PC-9 (cell line): ENCODE data around the gene ARHGAP10.

Experiments used
- CTCF ChIP-seq: fragments of 200-600 bp; sonication (generic); conservative IDR thresholded peaks from 2 replicates; pipeline ENCODE4 v1.6.1; 2017; ENCODE audit warnings: mixed run types, antibody characterized with exemption, mild to moderate bottlenecking, moderate library complexity
- EZH2 ChIP-seq: fragments of 200-600 bp; sonication (generic); IDR thresholded peaks from 2 replicates; pipeline ENCODE4 v1.8.0; 2017; ENCODE audit warnings: antibody characterized with exemption, low read depth

- no peak for TF ChIP-seq CTCF
- no peak for TF ChIP-seq EZH2
These were observed 129.1 kb downstream of the ARHGAP10 start for GRCh38 chr4:147860960-147861359.
